Stimulated activated CD4-positive, alpha-beta T cell treated with anti-CD3 and anti-CD28 coated beads, Interleukin-12 subunit alpha, Interleukin-12 subunit beta, amount 100 ng/mL, for 24 hours (primary cell): ENCODE measurements around the gene SLC7A6.

ENCODE experiments used
- DNase-seq, 2 experiments: peaks; one replicate each; pipeline ENCODE4 v3.0.0-alpha.2; 2020; ENCODE audit warnings: low read depth in 2 of 2

The SLC7A6 gene

GRCh38 chr16:68264128-68265077, at the start of gene SLC7A6:
SLC7A6 (plus strand) TSS chr16:68264526; CDS start chr16:68274727, 10,201 bp downstream.
- DNase-seq, result peak; percentile 73 to 83

DNA sequence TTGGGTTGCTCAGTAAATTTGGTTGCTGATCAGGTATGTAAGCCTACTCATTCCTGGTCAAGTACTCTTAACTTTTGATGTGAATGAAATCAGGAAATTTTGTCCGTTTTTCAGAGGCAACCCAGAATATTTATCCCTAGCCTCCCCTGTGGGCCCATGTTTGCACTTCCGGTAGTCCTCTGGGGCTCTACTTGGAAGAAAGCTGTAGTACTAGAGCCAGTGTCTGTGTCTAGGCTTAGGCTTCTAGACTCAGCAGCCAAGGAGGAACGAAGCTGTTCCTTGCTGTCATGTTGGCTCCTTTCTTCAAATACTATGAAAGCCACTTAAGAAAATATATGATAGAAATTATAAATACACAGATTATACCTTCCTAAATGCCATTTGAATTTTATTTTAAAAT, 49.6 kb upstream of the SLC7A6 start:
- no peak for DNase-seq

GRCh38 chr16:68215302-68215701, 49.0 kb upstream of the SLC7A6 start:
- DNase-seq, result no peak

- no peak for DNase-seq
Observed at GRCh38 chr16:68216240-68216639, 48.1 kb upstream of the SLC7A6 start.

- no peak for DNase-seq
Observed at GRCh38 chr16:68217506-68217905, 46.8 kb upstream of the SLC7A6 start.

DNA sequence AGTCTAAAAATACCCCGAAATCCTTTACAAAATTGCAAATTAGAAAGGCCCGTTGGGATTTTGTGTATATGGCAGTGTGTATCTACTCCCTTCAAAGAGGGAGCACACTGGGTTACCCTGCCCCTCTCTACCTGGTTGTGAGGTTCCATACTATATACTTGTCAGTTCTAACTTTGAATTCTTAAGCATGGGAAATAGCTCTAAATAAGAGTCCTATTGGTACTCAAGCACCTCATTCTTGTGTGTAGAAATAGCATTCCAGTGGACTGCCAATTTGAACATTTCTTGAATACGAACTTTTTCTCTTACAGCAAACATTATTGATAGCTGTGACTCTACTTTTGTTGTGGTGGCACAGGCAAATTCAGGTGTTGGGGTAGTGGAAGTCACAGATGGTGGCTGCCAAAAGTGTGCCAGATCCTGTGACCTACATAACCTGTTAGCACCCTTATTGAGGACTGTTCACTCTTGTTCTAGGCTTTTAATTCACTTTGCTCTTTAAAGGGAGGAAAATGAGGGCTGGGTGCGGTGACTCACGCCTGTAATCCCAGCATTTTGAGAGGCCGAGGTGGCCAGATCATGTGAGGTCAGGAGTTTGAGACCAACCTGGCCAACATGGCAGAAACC, 44.5 kb upstream of the SLC7A6 start:
- no peak for DNase-seq

DNA sequence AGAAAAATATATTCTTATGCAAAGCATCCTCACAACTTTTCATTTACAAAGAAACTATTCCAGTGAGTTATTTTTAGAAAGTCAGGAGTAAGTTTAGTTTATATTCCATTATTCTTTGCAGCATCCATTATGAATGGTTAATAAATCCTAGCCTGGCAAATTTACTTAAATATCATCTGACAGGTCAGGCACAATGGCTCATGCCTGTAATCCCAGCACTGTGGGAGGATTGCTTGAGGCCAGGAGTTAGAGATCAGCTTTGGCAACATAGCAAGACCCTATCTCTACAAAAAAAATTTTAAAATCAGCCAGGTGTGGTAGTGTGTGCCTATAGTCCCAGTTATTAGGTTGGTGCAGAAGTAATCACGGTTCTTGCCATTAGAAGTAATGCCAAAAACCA, 41.3 kb upstream of the SLC7A6 start:
- DNase-seq, result no peak

GRCh38 chr16:68226116-68226515, 38.2 kb upstream of the SLC7A6 start:
- no peak for DNase-seq

GRCh38 chr16:68227183-68227793, 37.0 kb upstream of the SLC7A6 start:
- DNase-seq, result no peak

- DNase-seq, result no peak
Observed at GRCh38 chr16:68227850-68228553, 36.3 kb upstream of the SLC7A6 start.

- DNase-seq, result no peak
Observed at GRCh38 chr16:68228652-68229051, 35.7 kb upstream of the SLC7A6 start.

- DNase-seq, result no peak
Observed at GRCh38 chr16:68229431-68230175, 34.7 kb upstream of the SLC7A6 start.

DNA sequence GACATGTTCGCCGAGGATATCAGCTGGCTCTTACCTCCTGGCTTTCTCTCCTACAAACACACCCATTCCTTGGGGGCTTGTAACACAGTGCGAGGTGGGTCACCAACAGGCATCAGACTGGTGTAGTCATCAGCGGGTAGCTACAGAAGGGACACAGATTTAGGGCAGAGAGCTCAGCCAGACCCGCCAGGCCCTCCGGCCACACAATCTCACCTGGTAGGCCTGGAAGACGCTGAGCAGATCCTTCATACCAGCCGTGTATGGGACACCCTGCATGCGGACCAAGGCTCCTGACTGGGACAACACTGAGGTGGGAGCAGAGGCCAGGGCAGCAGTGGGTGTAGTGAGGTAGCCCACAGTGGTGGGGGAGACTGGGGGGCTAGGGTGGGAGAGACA, 34.2 kb upstream of the SLC7A6 start:
- no peak for DNase-seq

DNA sequence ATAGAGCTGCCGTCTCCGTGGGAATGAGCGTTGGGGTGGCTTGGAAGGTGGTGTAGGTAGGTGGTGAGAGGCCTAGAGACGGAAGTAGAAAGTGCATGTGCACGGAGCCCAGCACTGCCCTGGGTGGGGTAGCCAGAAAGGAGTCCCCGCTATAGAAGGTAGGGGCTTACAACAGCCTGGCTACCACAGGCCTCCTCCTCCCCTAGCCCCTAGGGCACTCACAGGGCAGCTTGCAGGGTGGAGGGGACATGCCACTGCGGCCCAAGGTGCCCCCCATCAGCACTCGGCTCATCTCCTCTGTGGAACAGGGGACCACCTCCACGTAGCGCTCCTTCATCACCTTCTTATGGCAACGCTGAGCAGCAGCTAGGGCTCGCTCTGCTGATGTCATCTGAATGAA, 33.4 kb upstream of the SLC7A6 start:
- no peak for DNase-seq

DNA sequence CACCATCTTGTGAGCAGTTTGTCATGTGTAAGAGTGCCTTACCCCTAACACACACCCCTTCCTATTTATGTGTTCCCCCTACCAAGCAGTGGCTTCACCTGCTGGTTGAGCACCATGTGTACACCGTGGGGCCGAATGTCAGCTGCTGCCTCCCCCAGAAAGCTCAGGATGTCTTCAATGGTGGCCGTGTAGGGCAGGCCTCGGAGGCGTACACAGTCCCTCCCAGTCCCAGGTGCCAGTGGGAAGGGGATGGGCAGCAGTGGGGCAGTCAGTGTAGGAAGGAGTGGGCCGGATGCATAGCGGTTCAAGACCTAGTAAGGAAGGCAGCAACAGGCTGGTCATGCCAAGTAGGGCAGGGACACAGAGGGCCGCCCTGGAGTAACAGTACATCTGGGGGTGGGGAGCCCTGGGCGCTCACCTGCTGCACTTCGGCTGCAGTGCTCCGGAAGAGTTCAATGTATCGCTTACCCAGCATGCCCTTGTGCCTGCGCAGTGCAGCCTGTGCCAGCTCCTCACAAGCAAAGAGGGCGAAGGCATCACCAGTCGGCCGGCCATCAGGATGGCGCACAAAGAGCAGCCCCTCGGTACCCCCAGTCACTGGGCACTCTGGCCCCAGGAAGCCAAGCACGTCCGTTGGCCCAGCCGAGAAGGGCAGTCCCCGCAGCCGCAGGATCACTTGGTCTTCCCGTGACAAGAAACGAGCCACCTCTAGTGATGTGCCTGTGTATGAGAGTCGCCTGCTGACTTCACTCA, 32.8 kb upstream of the SLC7A6 start:
- no peak for DNase-seq

- no peak for DNase-seq
Observed at GRCh38 chr16:68232335-68232734, 32.0 kb upstream of the SLC7A6 start.

GRCh38 chr16:68233085-68233834, 31.1 kb upstream of the SLC7A6 start:
- DNase-seq, result no peak

DNA sequence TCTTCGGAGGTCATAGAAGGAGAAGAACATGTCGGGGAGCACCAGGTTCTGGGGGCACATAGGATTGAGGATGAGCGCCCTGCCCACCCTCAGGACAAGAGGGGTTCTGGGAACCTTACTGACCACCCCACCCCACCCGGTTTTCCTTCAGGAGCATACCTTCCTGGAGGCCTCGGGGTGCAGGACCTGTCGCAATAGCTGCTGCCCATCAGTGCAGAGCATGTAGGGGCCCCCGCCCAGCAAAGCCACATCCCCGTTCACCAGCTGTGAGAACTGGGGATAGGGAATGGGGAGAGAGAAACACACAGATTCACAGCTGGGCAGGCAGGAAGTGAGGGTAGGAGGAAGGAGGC, 30.5 kb upstream of the SLC7A6 start:
- no peak for DNase-seq

- no peak for DNase-seq
Observed at GRCh38 chr16:68234188-68235107, 29.9 kb upstream of the SLC7A6 start.
